HepG2 (cell line): ENCODE data around the gene C19orf73. TPM values are rescaled to one million over a fixed set of nuclear protein-coding genes. Genes with fewer than 3 reads are reported as not detected.

Source experiments
- ATAC-seq: fragments of 200-7000 bp; cut with Tn5 transposase; 3 replicates; pipeline ENCODE4 v1.9.1; 2020; ENCODE audit warnings: mild to moderate bottlenecking, moderate library complexity
- BruUV-seq: library from RNA; stranded (reverse); fragments of 400-500 nt; replicated peaks from 2 replicates; lab custom pipeline; 2021; lab: Mats Ljungman, UMichigan
- CTCF ChIA-PET: fragments of 300-600 bp; formaldehyde crosslinking; extraction: SDS; loops from one replicate; lab custom pipeline; 2021; ENCODE audit warnings: low total read pairs, inconsistent platforms, low intra/inter-chr PET ratio; lab: Yijun Ruan, JAX
- POLR2A ChIA-PET: fragments of 350-600 bp; sonication (Branson Sonifier 250); formaldehyde crosslinking; loops from one replicate; lab custom pipeline; 2020; ENCODE audit warnings: antibody characterized with exemption, inconsistent platforms; lab: Yijun Ruan, JAX
- DNase-seq: peaks from one replicate; pipeline ENCODE4 v3.0.0-alpha.2; 2015; ENCODE audit warnings: low spot score
- FAIRE-seq: peaks from 3 replicates; lab custom pipeline; 2011; peaks lifted over from hg19 to GRCh38; lab: Jason Lieb, UNC
- H2AFZ ChIP-seq: one replicate; pipeline ENCODE4 v1.6.1; 2011; ENCODE audit warnings: low read length, inconsistent platforms
- H3K27ac ChIP-seq: fragments of 300-600 bp; 3 replicates; pipeline ENCODE4 v1.8.0; 2011; ENCODE audit warnings: mixed run types, mild to moderate bottlenecking, mixed read lengths, low read length, inconsistent platforms; ENCODE audit not compliant: insufficient read depth; ENCODE audit errors: extremely low read length
- H3K27me3 ChIP-seq, 2 experiments: fragments of 200-600 bp in 1 of 2; 2 replicates in 1 of 2; 3 replicates in 1 of 2; pipeline versions ENCODE4 v1.6.0 to v1.8.0; 2011; ENCODE audit warnings: low read length in 2 of 2, mild to moderate bottlenecking in 2 of 2, moderate library complexity in 2 of 2, inconsistent platforms in 1 of 2; ENCODE audit not compliant: insufficient read depth in 2 of 2, control insufficient read depth in 1 of 2
- H3K36me3 ChIP-seq, 2 experiments: fragments of 200-600 bp in 1 of 2; replicated peaks in 1 of 2; 2 replicates in 1 of 2; 3 replicates in 1 of 2; pipeline versions ENCODE4 v1.5.1 to v1.8.0; 2011; ENCODE audit warnings: low read length in 2 of 2, inconsistent platforms in 1 of 2; ENCODE audit not compliant: insufficient read depth in 2 of 2, control insufficient read depth in 1 of 2
- H3K4me1 ChIP-seq: 2 replicates; pipeline ENCODE4 v1.5.1; 2012; ENCODE audit warnings: low read length, inconsistent platforms; ENCODE audit not compliant: insufficient read depth
- H3K4me2 ChIP-seq: 2 replicates; pipeline ENCODE4 v1.6.0; 2011; ENCODE audit warnings: low read depth, low read length, inconsistent platforms
- H3K4me3 ChIP-seq, 3 experiments: fragments of 200-600 bp in 1 of 3; sonication (generic), shearing (Covaris generic) in 1 of 3; replicated peaks in 1 of 3; 2 replicates each; pipeline ENCODE4 v1.5.1; 2011 to 2016; ENCODE audit warnings: low read length in 3 of 3, inconsistent platforms in 2 of 3, low read depth in 2 of 3, mild to moderate bottlenecking in 2 of 3, control low read depth in 1 of 3, mixed read lengths in 1 of 3; ENCODE audit not compliant: insufficient read depth in 1 of 3
- H3K79me2 ChIP-seq: one replicate; pipeline ENCODE4 v1.6.1; 2011; ENCODE audit warnings: low read length, inconsistent platforms; ENCODE audit not compliant: insufficient read depth
- H3K9ac ChIP-seq: 2 replicates; pipeline ENCODE4 v1.6.0; 2011; ENCODE audit warnings: mild to moderate bottlenecking, low read depth, low read length, inconsistent platforms; ENCODE audit not compliant: insufficient read depth
- H3K9me3 ChIP-seq: 2 replicates; pipeline ENCODE4 v1.5.1; 2012; ENCODE audit warnings: mild to moderate bottlenecking, low read length
- H4K20me1 ChIP-seq: 2 replicates; pipeline ENCODE4 v1.6.0; 2011; ENCODE audit warnings: inconsistent platforms, mild to moderate bottlenecking, low read length, moderate library complexity; ENCODE audit not compliant: insufficient read depth
- AGO1 ChIP-seq: fragments of 200-400 bp; formaldehyde crosslinking; IDR thresholded peaks from 2 replicates; pipeline ENCODE4 v1.6.1; 2017; ENCODE audit warnings: mild to moderate bottlenecking, low read depth, low read length, moderate library complexity; ENCODE audit not compliant: poor library complexity, severe bottlenecking
- CHD2 ChIP-seq: IDR thresholded peaks from 2 replicates; pipeline ENCODE4 v1.6.1; 2011; ENCODE audit warnings: low read depth, low read length, improper control_type of control experiment
- GABPB1 ChIP-seq: IDR thresholded peaks from 2 replicates; pipeline ENCODE4 v1.6.1; 2016; ENCODE audit warnings: mild to moderate bottlenecking, missing genetic modification reagents, moderate library complexity, missing compliant biosample characterization
- GATAD2A ChIP-seq: IDR thresholded peaks from 2 replicates; pipeline ENCODE4 v1.6.1; 2016
- ONECUT2 ChIP-seq: sonication (generic); formaldehyde crosslinking; IDR thresholded peaks from 2 replicates; pipeline ENCODE4 v1.4.0; 2020; ENCODE audit warnings: missing genetic modification reagents
- RELA ChIP-seq: sonication (generic); formaldehyde crosslinking; IDR thresholded peaks from 2 replicates; pipeline ENCODE4 v1.4.0; 2020; ENCODE audit warnings: missing genetic modification reagents
- THAP11 ChIP-seq: IDR thresholded peaks from 2 replicates; pipeline ENCODE4 v1.6.1; 2016; ENCODE audit warnings: missing biosample characterization, missing genetic modification reagents
- ZNF672 ChIP-seq: sonication (generic); formaldehyde crosslinking; IDR thresholded peaks from 2 replicates; pipeline ENCODE4 v1.8.1; 2022; ENCODE audit warnings: missing genetic modification reagents
- ZSCAN29 ChIP-seq: sonication (generic); formaldehyde crosslinking; conservative IDR thresholded peaks from 2 replicates; pipeline ENCODE4 v1.4.0; 2020; ENCODE audit warnings: mild to moderate bottlenecking, missing genetic modification reagents
- WGBS: methylation state at CpG from one replicate; pipeline ENCODE4 v1.1.6; 2017; ENCODE audit warnings: low lambda C conversion rate; 5-methylcytosine and 5-hydroxymethylcytosine counted together
- in situ Hi-C: cut with HindIII; loops from 2 replicates; pipeline ENCODE4 v1.10.0; 2017; ENCODE audit warnings: low pct_unique_long_range_greater_than_20kb; ENCODE audit not compliant: extremely low pct_ligation_motif_present
- intact Hi-C: fragments of 100-400 bp; cut with micrococcal nuclease; formaldehyde crosslinking; loops from one replicate; pipeline ENCODE4 v1.10.0; 2022; ENCODE audit not compliant: unreplicated experiment
- polyA plus RNA-seq, 8 experiments: library from polyadenylated mRNA; depleted of rRNA in 3 of 8; stranded (reverse) in 7 of 8; unstranded in 1 of 8; fragments of >200 nt; fragmentation: Illumina TruSeq in 4 of 8; extraction: Trizol in 4 of 8; gene quantifications; 2 replicates each; pipeline versions ENCODE4 v1.2.1 to v1.2.3, GENCODE V29; 2011 to 2016; ENCODE audit warnings: low read depth in 4 of 8, missing spikeins in 1 of 8, mixed read lengths in 1 of 8; ENCODE audit not compliant: insufficient read depth in 1 of 8
- total RNA-seq, 5 experiments: library from RNA; depleted of rRNA; stranded (reverse); fragments of >200 nt; fragmentation: Illumina TruSeq; extraction: Trizol; gene quantifications; 2 replicates each; pipeline ENCODE4 v1.2.3, GENCODE V29; 2016; ENCODE audit warnings: low read depth in 1 of 5
- TF ChIP-seq, protein P1 (sequence below): sonication (generic); formaldehyde crosslinking; IDR thresholded peaks from 2 replicates; pipeline ENCODE4 v1.5.1; 2020; ENCODE audit warnings: mild to moderate bottlenecking, moderate library complexity, missing genetic modification reagents
- TF ChIP-seq, protein P2 (sequence below): IDR thresholded peaks from 2 replicates; pipeline ENCODE4 v1.6.1; 2016; ENCODE audit warnings: missing compliant biosample characterization, missing genetic modification reagents, borderline replicate concordance
- TF ChIP-seq, protein P3 (sequence below): sonication (generic); formaldehyde crosslinking; IDR thresholded peaks from 2 replicates; pipeline ENCODE4 v1.4.0; 2020; ENCODE audit warnings: missing genetic modification reagents, low read depth, mild to moderate bottlenecking, borderline replicate concordance
- TF ChIP-seq, protein P4 (sequence below): sonication (generic); formaldehyde crosslinking; IDR thresholded peaks from 2 replicates; pipeline ENCODE4 v1.9.0; 2022; ENCODE audit warnings: low read depth, missing genetic modification reagents
- TF ChIP-seq, protein P5 (sequence below): sonication (generic); formaldehyde crosslinking; IDR thresholded peaks from 2 replicates; pipeline ENCODE4 v1.4.0; 2020; ENCODE audit warnings: missing genetic modification reagents
- TF ChIP-seq, protein P6 (sequence below): sonication (generic); formaldehyde crosslinking; IDR thresholded peaks from 2 replicates; pipeline ENCODE4 v1.5.1; 2020; ENCODE audit warnings: mild to moderate bottlenecking, missing genetic modification reagents, borderline replicate concordance

Gene C19orf73
- total and polyA plus RNA-seq, 2 of the 13 experiments (the other 11 are each of a cell fraction or from before 2014, with no cell fraction given): 1.4 to 1.5 TPM

DNA sequence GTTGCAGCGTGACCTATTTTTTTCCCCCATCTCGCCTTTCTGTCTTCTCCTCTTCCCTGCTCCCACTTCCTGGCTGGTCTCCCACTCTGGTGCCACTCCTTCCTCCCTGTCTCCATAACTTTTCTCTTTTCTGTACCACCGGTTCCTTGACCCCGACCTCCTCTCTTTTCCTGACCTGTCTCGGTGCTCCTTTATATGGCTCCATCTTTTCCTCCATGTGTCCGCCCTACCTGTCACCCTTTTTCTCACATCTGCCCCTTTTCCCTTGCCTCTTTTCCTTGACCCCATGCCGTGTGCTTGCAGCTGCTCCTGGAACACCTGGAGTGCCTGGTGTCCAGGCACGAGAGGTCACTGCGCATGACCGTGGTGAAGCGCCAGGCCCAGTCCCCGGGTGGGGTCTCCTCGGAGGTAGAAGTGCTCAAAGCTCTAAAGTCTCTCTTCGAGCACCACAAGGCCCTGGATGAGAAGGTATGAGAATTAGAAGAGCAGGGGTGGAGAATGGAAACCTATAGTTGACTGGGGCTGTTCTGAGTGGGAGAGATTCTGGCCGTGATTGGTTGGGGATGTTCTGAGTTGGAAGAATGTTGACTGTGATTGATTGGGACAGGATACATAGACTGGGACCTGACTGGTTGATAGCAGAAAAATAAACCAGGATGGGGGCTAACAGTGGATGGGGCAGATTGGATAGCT is 9.7 kb upstream of the C19orf73 start:
- POLR2A ChIA-PET: interaction anchor here (1.1 to 1.9 kb wide), 4 partner anchors 15 to 322 kb away, joined by 3 to 21 read pairs (median 10); partner anchors contain the start of gene LIN7B
- Histone ChIP-seq H3K79me2 (no peaks in the 10 kb centered on the region), H3K27ac (peak overlapping the region; percentile 72), H3K27me3 (no peaks in the 10 kb centered on the region), H3K9ac (peak overlapping the region; percentile 44; the same call in 1 of the 2 replicates), H3K9me3 (no peaks in the 10 kb centered on the region), H3K36me3 (peaks cover 0 to 2% of the 10 kb centered on the region in 2 experiments; a peak in 2 of 5 replicates), H3K4me2 (peak overlapping the region; percentile 99), H4K20me1 (no peaks in the 10 kb centered on the region), H3K4me3 (peak overlapping the region; percentile 49 to 75 (median 58)), H2AFZ (no peak overlapping the region), H3K4me1 (peaks cover 42% of the 10 kb centered on the region)
- ATAC-seq: no peak
- no peak for DNase-seq
- in situ Hi-C loops (no loop called here), intact Hi-C loops (loop anchor here (5.0 kb wide), 1 partner anchor 69 kb away; no protein-coding TSS in a partner anchor)
- no peak for FAIRE-seq
- WGBS: 52% methylated on average over 15 of the region's 15 CpGs
- BruUV-seq: no TSS peak
- CTCF ChIA-PET: no interaction called here
- TF ChIP-seq GABPB1 (CRISPR knock-in tag) (no peak), RELA (CRISPR knock-in tag) (no peak), GATAD2A (CRISPR knock-in tag) (no peak), AGO1 (no peak), ONECUT2 (CRISPR knock-in tag) (no peak), ZNF672 (peak; percentile 16; the same call in 1 of the 2 replicates), ZSCAN29 (no peak), THAP11 (CRISPR knock-in tag) (no peak), CHD2 (no peak)
- TF ChIP-seq, protein P1, sequence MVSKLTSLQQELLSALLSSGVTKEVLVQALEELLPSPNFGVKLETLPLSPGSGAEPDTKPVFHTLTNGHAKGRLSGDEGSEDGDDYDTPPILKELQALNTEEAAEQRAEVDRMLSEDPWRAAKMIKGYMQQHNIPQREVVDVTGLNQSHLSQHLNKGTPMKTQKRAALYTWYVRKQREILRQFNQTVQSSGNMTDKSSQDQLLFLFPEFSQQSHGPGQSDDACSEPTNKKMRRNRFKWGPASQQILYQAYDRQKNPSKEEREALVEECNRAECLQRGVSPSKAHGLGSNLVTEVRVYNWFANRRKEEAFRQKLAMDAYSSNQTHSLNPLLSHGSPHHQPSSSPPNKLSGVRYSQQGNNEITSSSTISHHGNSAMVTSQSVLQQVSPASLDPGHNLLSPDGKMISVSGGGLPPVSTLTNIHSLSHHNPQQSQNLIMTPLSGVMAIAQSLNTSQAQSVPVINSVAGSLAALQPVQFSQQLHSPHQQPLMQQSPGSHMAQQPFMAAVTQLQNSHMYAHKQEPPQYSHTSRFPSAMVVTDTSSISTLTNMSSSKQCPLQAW: 0 out of 2 replicates have a peak, but pooled peaks have one; percentile 40
- TF ChIP-seq, protein P2, sequence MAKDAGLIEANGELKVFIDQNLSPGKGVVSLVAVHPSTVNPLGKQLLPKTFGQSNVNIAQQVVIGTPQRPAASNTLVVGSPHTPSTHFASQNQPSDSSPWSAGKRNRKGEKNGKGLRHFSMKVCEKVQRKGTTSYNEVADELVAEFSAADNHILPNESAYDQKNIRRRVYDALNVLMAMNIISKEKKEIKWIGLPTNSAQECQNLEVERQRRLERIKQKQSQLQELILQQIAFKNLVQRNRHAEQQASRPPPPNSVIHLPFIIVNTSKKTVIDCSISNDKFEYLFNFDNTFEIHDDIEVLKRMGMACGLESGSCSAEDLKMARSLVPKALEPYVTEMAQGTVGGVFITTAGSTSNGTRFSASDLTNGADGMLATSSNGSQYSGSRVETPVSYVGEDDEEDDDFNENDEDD (CRISPR knock-in tag): no peak
- TF ChIP-seq, protein P3, sequence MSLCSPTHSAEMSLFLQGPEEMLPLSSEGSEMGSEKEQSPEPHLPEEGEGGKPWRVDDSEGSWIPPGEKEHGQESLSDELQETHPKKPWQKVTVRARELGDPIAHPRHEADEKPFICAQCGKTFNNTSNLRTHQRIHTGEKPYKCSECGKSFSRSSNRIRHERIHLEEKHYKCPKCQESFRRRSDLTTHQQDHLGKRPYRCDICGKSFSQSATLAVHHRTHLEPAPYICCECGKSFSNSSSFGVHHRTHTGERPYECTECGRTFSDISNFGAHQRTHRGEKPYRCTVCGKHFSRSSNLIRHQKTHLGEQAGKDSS (CRISPR knock-in tag): no peak
- TF ChIP-seq, protein P4, sequence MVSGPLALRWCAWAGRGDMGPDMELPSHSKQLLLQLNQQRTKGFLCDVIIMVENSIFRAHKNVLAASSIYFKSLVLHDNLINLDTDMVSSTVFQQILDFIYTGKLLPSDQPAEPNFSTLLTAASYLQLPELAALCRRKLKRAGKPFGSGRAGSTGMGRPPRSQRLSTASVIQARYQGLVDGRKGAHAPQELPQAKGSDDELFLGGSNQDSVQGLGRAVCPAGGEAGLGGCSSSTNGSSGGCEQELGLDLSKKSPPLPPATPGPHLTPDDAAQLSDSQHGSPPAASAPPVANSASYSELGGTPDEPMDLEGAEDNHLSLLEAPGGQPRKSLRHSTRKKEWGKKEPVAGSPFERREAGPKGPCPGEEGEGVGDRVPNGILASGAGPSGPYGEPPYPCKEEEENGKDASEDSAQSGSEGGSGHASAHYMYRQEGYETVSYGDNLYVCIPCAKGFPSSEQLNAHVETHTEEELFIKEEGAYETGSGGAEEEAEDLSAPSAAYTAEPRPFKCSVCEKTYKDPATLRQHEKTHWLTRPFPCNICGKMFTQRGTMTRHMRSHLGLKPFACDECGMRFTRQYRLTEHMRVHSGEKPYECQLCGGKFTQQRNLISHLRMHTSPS (CRISPR knock-in tag): no peak
- TF ChIP-seq, protein P5, sequence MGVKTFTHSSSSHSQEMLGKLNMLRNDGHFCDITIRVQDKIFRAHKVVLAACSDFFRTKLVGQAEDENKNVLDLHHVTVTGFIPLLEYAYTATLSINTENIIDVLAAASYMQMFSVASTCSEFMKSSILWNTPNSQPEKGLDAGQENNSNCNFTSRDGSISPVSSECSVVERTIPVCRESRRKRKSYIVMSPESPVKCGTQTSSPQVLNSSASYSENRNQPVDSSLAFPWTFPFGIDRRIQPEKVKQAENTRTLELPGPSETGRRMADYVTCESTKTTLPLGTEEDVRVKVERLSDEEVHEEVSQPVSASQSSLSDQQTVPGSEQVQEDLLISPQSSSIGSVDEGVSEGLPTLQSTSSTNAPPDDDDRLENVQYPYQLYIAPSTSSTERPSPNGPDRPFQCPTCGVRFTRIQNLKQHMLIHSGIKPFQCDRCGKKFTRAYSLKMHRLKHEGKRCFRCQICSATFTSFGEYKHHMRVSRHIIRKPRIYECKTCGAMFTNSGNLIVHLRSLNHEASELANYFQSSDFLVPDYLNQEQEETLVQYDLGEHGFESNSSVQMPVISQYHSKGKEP (CRISPR knock-in tag): no peak
- TF ChIP-seq, protein P6, sequence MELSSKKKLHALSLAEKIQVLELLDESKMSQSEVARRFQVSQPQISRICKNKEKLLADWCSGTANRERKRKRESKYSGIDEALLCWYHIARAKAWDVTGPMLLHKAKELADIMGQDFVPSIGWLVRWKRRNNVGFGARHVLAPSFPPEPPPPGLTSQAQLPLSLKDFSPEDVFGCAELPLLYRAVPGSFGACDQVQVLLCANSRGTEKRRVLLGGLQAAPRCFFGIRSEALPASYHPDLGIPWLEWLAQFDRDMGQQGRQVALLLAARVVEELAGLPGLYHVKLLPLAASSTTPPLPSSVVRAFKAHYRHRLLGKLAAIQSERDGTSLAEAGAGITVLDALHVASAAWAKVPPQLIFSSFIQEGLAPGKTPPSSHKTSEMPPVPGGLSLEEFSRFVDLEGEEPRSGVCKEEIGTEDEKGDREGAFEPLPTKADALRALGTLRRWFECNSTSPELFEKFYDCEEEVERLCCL (CRISPR knock-in tag): 0 out of 2 replicates have a peak, but pooled peaks have one; percentile 45
